HG02973 (cell line): ENCODE results near the gene CDC42EP4.

Source experiments
- ATAC-seq: cut with Tn5 transposase; IDR thresholded peaks from one replicate; pipeline ENCODE4 v1.9.1; 2021; ENCODE audit warnings: moderate library complexity; ENCODE audit not compliant: unreplicated experiment

CDC42EP4 gene

GRCh38 chr17:73301369-73301768 is 10.4 kb downstream of the CDC42EP4 start:
- ATAC-seq: no peak

GRCh38 chr17:73300392-73300791 is 11.4 kb downstream of the CDC42EP4 start:
- ATAC-seq: no peak

- no peak for ATAC-seq
Measured at GRCh38 chr17:73297934-73298861, 13.6 kb downstream of the CDC42EP4 start.

GRCh38 chr17:73293480-73293911 is 18.3 kb downstream of the CDC42EP4 start:
- ATAC-seq: no peak

DNA sequence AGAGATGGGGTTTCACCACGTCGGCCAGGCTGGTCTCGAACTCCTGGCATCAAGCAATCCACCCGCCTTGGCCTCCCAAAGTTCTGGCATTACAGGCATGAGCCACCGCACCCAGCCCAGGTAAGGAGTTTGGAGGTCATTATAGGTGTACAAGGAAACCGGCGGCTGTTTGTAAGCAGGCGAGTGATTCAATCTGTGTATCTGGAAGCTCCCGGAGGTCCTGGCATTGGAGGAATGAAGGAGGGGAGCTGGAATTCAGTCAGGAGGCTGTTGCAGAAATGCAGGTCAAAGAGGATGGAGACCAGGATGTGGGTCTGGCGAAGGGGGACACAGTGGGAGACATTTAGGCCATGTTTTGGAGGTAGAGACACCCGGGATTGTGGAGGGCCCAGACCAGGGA is 18.8 kb downstream of the CDC42EP4 start:
- ATAC-seq: no peak

DNA sequence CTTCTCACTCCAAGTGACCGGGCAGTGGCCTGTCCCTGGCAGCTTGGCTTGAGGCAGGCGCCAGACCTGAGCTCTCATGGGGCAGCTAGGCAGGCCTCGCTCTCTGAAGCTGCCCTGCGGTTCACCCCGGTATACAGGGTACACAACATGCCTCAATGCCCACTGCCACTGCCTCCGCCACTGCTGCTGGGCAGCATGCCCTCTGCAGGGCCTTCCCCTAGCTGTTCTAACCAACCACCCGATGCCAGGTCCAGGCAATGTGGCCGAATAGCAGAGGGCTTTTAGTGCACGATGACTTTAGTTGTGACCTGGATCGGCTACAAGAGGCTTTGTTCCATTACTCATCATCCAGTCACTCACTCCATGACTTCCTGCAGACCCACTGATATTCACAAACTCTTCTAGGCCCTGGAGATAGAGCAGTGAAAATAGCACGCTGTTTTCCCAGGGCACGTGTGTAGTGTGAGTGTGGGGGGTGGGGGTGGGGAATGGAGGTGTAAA is 19.7 kb downstream of the CDC42EP4 start:
- ATAC-seq: no peak

DNA sequence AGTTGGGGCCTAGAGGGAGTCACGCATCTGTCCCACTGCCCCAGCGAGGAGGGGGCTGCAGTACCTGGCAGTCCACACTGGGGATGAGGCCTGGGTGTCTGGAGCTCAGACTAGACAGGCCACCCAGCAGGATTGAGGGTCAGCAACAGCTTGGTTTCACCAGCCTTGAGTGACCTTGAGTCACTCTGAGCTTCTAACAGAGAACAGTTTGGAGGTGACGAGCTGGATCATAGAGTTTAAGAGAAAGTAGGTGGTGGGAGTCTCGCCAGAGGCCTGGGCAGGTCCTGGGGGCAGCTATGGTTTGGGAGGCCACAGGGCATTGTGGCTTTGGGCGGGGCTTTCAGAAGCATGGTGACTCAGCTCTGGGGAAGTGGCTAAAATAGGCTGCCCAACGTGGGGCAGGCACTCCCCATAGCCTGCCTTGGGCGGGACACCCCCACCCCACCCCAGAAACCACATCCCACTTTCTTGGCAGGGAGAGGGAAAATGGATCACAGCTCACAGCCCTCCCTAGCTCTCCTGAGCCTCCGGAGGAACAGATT is 20.5 kb downstream of the CDC42EP4 start:
- ATAC-seq: peak; percentile 73

DNA sequence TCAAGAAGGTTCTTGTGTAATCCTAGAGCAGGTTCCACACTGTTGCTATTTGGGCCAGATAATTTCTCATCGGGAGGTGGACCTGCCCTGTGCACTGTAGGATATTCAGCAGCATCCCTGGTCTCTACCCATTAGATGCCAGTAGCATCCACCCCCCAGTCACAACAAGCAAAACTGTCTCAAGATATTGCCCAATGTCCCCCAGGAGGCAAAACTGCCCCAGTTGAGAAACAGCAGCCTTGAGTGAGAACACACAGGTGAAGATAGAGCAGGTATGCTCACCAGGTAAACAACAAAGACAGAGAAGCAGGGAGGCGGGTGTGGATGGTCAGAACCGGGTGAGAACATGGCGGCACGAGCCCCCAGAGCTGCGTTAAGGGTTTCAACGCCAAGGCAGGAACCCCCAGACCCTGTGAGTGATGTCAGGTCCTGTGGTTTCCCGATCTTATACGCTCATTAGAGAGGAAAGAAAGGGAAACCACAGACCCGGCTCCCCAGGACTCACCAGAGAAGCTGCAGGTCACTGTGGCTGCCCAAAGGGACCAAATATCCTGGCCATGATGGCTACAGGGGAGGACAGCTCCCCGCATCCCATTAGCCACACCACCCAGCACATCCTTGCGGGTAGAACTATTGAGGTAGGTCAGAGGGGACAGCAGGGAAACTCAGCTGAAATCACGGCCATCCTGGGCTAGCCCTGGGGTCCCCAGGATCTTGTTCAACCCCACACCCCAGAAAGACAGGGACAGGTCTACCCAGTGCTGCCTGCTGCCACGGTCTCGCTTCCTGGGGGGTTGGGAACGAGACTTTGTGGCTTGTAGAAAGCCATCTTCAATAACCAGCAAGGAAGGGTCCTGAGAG is 21.2 kb downstream of the CDC42EP4 start:
- ATAC-seq: peak; percentile 26

DNA sequence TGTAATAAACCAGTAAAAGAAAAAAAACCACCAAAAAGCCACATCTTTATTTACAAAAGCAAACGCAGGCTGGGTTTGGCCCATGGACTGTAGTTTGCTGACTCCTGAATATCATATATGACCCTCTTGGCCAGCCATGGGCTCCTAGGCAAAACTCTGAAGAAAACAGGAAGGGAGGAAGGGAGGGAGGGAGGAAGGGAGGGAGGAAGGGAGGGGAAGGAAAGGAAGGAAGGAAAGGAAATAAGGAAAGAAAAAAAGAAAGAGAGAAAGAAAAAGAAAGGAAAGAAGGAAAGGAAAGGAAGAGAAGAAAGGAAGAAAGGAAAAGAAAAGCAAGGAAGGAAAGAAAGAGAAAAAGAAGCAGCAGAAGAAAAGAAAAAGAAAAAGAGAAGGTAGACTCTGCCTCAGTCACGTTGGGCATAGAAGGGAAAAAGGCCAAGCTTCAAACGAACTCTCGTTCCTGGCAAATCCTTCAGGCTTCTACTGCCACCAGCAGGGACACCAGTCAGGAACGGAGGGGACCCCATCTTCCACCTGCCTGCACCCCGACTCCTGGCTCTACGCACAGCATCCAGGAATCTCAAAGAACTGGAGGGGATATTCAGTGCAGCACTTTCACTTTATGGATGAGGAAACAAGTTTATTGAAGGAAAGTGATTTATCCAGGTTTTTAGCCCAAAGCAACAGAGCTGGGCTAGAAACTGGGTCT is 22.1 kb downstream of the CDC42EP4 start:
- ATAC-seq: no peak

- no peak for ATAC-seq
Measured at GRCh38 chr17:73288534-73289302, 23.1 kb downstream of the CDC42EP4 start.

DNA sequence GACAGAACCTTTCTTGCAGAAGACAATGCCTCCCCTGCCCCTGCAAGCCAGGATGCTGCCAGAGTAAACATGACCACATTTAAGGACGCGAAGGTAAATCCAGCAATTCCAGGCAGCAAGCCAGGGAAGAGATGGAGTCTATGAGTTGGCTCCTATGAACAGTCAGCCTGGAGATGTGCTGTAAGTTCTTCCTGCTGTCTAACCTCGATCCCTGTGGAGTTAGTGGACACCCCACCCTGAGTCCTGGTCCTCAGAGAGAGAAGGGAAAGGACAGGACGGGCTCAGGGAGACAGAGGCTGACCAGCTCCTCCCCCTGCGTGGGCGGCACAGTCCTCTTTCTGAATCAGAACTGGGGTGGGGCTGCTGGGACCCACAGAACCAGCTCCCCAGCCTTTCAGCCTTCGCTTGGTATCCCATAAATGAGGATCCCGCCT is 24.9 kb downstream of the CDC42EP4 start:
- no peak for ATAC-seq

GRCh38 chr17:73285916-73286862 is 25.6 kb downstream of the CDC42EP4 start:
- no peak for ATAC-seq

GRCh38 chr17:73285603-73285908 is 26.2 kb downstream of the CDC42EP4 start:
- ATAC-seq: no peak

- ATAC-seq: no peak
Measured at GRCh38 chr17:73284906-73285602, 26.7 kb downstream of the CDC42EP4 start.

DNA sequence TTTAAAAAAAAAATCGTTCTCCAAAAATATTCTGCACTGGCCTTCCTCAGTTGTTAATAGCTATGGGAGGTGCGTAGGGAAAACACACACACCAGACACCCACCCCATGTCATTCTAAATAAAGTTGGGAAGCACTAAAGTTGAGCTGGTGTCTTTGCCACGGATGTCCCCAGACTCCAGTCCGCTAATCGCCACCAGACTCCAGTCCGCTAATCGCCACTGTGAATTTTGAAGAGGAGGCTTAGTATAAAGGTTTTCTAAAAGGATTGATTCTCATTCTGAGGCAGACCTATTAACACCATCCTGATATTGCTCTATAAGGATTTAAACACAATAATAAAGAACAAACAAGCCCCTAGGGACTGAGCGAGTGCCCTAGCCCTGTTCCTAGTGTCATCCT is 27.4 kb downstream of the CDC42EP4 start:
- ATAC-seq: no peak

DNA sequence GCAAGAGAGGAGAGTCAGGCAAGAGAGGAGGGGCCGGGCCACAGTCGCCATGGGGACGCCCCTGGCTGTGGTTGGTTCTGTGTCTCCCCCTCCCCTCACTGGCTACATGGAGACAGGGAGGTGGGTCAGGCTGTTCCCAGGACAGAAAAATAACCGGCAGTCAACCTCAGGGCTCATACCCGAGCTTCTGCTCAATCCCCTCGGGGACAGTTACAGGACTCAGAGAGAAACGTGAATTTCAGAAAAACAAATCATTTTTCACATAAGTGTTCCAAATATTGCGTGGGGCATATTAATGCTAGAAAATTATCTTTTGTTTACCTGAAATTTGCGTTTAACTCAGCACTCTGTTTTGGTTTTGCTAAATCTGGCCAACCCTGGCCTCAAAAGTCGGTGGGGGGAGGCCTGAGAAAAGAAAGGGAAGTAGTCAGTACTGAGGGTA is 27.9 kb downstream of the CDC42EP4 start:
- no peak for ATAC-seq

DNA sequence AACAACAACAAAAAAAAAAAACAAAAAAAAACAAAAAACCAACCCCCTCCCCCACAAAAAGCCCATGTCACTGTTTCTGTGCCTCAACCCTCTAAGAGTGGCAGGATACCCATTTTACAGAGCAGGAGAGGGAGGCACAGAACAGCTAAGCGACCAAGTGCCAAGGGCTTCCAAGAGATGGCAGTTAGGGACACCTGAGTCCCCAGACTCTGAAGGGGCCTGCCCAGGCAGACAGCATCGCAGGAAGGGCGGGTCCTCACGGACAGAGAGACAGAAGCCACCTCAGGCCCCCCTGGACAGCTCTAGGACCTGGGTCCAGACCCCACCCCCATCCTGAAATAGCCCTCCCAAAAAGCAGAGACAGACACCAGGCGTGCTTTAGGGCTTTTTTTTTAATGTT is 28.6 kb downstream of the CDC42EP4 start:
- no peak for ATAC-seq

DNA sequence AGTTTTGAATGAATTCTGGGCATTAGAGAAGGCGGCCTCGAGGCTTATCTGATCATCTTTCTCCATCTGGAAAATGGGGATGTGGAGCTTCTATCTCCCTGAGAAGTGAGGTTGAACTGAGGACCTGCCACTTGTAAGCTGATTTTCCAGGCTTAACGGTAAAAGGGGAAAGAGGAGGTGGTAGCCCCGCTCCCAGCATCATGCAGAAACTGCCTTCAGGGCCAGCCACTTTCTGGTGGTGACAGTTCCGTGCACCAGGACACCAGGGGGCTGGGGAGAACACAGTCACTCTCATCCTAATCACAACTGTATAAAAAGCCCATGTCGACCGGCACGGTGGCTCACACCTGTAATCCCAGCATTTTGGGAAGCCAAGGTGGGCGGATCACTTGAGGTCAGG is 29.2 kb downstream of the CDC42EP4 start:
- no peak for ATAC-seq
